SJCRH30 (cell line): ENCODE data around the gene RTP3. TPM values are rescaled to one million over a fixed set of nuclear protein-coding genes. Genes with fewer than 3 reads are reported as not detected.
"Not testable (repeated sequence)": the region's sequence is repeated elsewhere in the genome, so short reads cannot be mapped to it uniquely, and the experiment has no call there.

Experiments used
- DNase-seq, 2 experiments: peaks; one replicate each; pipeline ENCODE4 v3.0.0-alpha.2; 2015 to 2020
- H3K27ac ChIP-seq: fragments of 250-450 bp; sonication (Bioruptor Pico); 2 replicates; pipeline ENCODE4 v1.5.1; 2020; ENCODE audit warnings: mild to moderate bottlenecking, moderate library complexity
- H3K27me3 ChIP-seq: fragments of 250-450 bp; sonication (Bioruptor Pico); 2 replicates; pipeline ENCODE4 v1.5.1; 2020; ENCODE audit warnings: mild to moderate bottlenecking, moderate library complexity
- H3K36me3 ChIP-seq: fragments of 250-450 bp; sonication (Bioruptor Pico); 2 replicates; pipeline ENCODE4 v1.5.1; 2020; ENCODE audit warnings: mild to moderate bottlenecking, moderate library complexity
- H3K4me1 ChIP-seq: fragments of 250-450 bp; sonication (Bioruptor Pico); 2 replicates; pipeline ENCODE4 v1.5.1; 2020; ENCODE audit warnings: mild to moderate bottlenecking, moderate library complexity
- H3K4me3 ChIP-seq: fragments of 250-450 bp; sonication (Bioruptor Pico); 2 replicates; pipeline ENCODE4 v1.5.1; 2020; ENCODE audit warnings: mild to moderate bottlenecking, moderate library complexity
- H3K9me3 ChIP-seq: fragments of 250-450 bp; sonication (Bioruptor Pico); replicated peaks from 2 replicates; pipeline ENCODE4 v1.5.1; 2020; ENCODE audit warnings: mild to moderate bottlenecking, moderate library complexity
- total RNA-seq: library from RNA; depleted of rRNA; stranded (reverse); fragments of >200 nt; shearing (Covaris generic); gene quantifications from 2 replicates; pipeline ENCODE4 v1.2.3, GENCODE V29; 2014

RTP3 gene
- total RNA-seq, 1 experiment from 2014 or later: not detected

- Histone ChIP-seq H3K9me3 (no peaks in the 10 kb centered on the region), H3K4me3 (no peak overlapping the region), H3K4me1 (no peaks in the 10 kb centered on the region), H3K27me3 (no peaks in the 10 kb centered on the region), H3K36me3 (no peaks in the 10 kb centered on the region), H3K27ac (no peak overlapping the region)
- no peak for DNase-seq
These were observed 14.5 kb downstream of the RTP3 start for GRCh38 chr3:46512191-46512749.

GRCh38 chr3:46516521-46516920 lies 18.7 kb downstream of the RTP3 start:
- no peaks in the 10 kb centered on the region for H3K36me3 ChIP-seq
- H3K4me3 ChIP-seq: no peak overlapping the region
- no peak for DNase-seq
- H3K27me3 ChIP-seq: no peaks in the 10 kb centered on the region
- no peaks in the 10 kb centered on the region for H3K4me1 ChIP-seq
- no peak overlapping the region for H3K27ac ChIP-seq
- H3K9me3 ChIP-seq: no peaks in the 10 kb centered on the region

GRCh38 chr3:46517016-46517783 lies 19.4 kb downstream of the RTP3 start:
- Histone ChIP-seq H3K9me3 (no peaks in the 10 kb centered on the region), H3K27me3 (no peaks in the 10 kb centered on the region), H3K36me3 (no peaks in the 10 kb centered on the region), H3K4me1 (no peaks in the 10 kb centered on the region), H3K27ac (no peak overlapping the region), H3K4me3 (no peak overlapping the region)
- no peak for DNase-seq

- Histone ChIP-seq H3K27ac (no peak overlapping the region), H3K36me3 (no peaks in the 10 kb centered on the region), H3K9me3 (no peaks in the 10 kb centered on the region), H3K27me3 (no peaks in the 10 kb centered on the region), H3K4me1 (no peaks in the 10 kb centered on the region), H3K4me3 (no peak overlapping the region)
- DNase-seq: no peak
These were observed 20.0 kb downstream of the RTP3 start for GRCh38 chr3:46517784-46518181.

- no peaks in the 10 kb centered on the region for H3K9me3 ChIP-seq
- H3K36me3 ChIP-seq: no peaks in the 10 kb centered on the region
- H3K4me3 ChIP-seq: no peak overlapping the region
- H3K4me1 ChIP-seq: no peaks in the 10 kb centered on the region
- no peak for DNase-seq
- H3K27me3 ChIP-seq: no peaks in the 10 kb centered on the region
- H3K27ac ChIP-seq: no peak overlapping the region
These were observed 22.2 kb downstream of the RTP3 start for GRCh38 chr3:46519952-46520351.

- no peak overlapping the region for H3K27ac ChIP-seq
- no peaks in the 10 kb centered on the region for H3K9me3 ChIP-seq
- H3K4me1 ChIP-seq: no peaks in the 10 kb centered on the region
- no peaks in the 10 kb centered on the region for H3K27me3 ChIP-seq
- no peak for DNase-seq
- H3K4me3 ChIP-seq: no peak overlapping the region
- H3K36me3 ChIP-seq: no peaks in the 10 kb centered on the region
These were observed 22.8 kb downstream of the RTP3 start for GRCh38 chr3:46520531-46520930.

DNA sequence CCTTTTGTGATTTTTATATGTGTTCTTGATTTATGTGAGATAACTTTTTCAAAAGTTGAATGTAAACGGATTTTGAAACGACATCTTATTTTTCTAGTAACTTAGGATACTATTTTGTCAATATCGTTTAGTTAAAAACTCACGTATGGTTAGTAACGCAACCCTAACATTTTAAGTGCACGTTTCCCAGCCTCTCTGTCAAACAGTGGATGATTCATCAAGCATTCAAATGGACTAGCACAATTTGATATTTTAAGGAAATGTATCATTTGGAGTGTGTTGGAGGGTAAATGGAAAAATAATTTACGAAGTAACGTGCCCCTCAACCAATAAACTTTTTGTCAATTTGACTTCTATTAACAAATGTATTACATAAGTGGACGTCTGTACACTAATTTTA lies 23.3 kb downstream of the RTP3 start:
- H3K27me3 ChIP-seq: no peaks in the 10 kb centered on the region
- H3K27ac ChIP-seq: no peak overlapping the region
- no peak overlapping the region for H3K4me3 ChIP-seq
- H3K9me3 ChIP-seq: no peaks in the 10 kb centered on the region
- H3K36me3 ChIP-seq: no peaks in the 10 kb centered on the region
- H3K4me1 ChIP-seq: no peaks in the 10 kb centered on the region
- no peak for DNase-seq

- not testable (repeated sequence) for H3K9me3 ChIP-seq, H3K27ac ChIP-seq, DNase-seq, H3K36me3 ChIP-seq, H3K4me1 ChIP-seq, H3K4me3 ChIP-seq, H3K27me3 ChIP-seq
These were observed 24.4 kb downstream of the RTP3 start for GRCh38 chr3:46522201-46522600.

- no peaks in the 10 kb centered on the region for H3K9me3 ChIP-seq
These were observed 25.8 kb downstream of the RTP3 start for GRCh38 chr3:46523556-46523955.

GRCh38 chr3:46524008-46524407 lies 26.2 kb downstream of the RTP3 start:
- DNase-seq: no peak
- no peaks in the 10 kb centered on the region for H3K9me3 ChIP-seq
- no peak overlapping the region for H3K4me3 ChIP-seq
- no peak overlapping the region for H3K27ac ChIP-seq
- H3K27me3 ChIP-seq: no peaks in the 10 kb centered on the region
- H3K4me1 ChIP-seq: no peaks in the 10 kb centered on the region
- H3K36me3 ChIP-seq: no peaks in the 10 kb centered on the region

More at GRCh38 chr3:46523556-46523955, 25.8 kb downstream of the RTP3 start:
- Histone ChIP-seq H3K27me3 (no peaks in the 10 kb centered on the region), H3K4me1 (no peaks in the 10 kb centered on the region), H3K36me3 (no peaks in the 10 kb centered on the region), H3K4me3 (no peak overlapping the region), H3K27ac (no peak overlapping the region)
- DNase-seq: no peak

GRCh38 chr3:46524832-46525231 lies 27.1 kb downstream of the RTP3 start:
- Histone ChIP-seq H3K36me3 (no peaks in the 10 kb centered on the region), H3K9me3 (no peaks in the 10 kb centered on the region), H3K4me1 (no peaks in the 10 kb centered on the region), H3K27ac (no peak overlapping the region), H3K4me3 (no peak overlapping the region), H3K27me3 (no peaks in the 10 kb centered on the region)
- DNase-seq: no peak

DNA sequence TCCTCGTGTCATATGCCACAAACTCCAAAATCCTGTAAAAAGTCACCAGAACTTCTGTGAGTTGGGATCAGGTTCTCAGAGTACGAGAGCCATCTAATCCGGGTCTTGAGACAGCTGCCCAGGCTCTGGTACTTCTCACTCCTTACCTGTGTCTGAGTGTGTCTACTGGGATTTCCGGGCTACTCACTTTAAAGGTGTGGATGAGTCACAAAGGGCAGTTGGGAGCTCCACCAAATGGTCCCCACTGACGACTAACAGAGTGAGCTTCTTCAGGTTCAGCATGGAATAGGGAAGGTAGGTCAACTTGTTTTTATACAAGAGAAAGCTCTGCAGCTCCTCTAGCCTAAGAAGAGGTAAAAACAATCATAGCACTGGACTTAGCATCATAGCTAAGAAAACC lies 29.5 kb downstream of the RTP3 start:
- DNase-seq: no peak
- no peaks in the 10 kb centered on the region for H3K4me1 ChIP-seq
- no peaks in the 10 kb centered on the region for H3K27me3 ChIP-seq
- no peak overlapping the region for H3K4me3 ChIP-seq
- no peak overlapping the region for H3K27ac ChIP-seq
- H3K36me3 ChIP-seq: no peaks in the 10 kb centered on the region
- H3K9me3 ChIP-seq: no peaks in the 10 kb centered on the region

DNA sequence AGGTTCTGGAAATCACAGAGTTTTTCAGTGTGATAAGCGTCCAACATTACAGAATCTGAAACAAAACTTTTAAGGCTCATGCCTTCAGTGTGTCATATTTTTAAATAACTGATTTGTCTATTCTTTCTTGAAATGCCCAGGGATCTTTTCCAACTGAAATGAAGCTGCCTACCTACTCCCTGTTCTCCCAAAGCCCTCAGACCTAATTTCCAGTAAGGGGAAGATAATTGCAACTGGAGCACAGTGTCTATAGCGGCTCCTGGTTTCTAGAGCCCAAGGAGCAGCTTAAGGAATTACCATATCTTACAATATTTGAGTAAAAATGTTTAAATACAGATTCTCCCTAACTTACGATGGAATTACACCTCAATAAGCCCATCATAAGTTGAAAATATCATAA lies 35.3 kb downstream of the RTP3 start:
- H3K4me1 ChIP-seq: no peaks in the 10 kb centered on the region
- H3K9me3 ChIP-seq: no peaks in the 10 kb centered on the region
- no peaks in the 10 kb centered on the region for H3K36me3 ChIP-seq
- H3K4me3 ChIP-seq: no peak overlapping the region
- no peaks in the 10 kb centered on the region for H3K27me3 ChIP-seq
- DNase-seq: no peak
- no peak overlapping the region for H3K27ac ChIP-seq

GRCh38 chr3:46535746-46536145 lies 38.0 kb downstream of the RTP3 start:
- no peaks in the 10 kb centered on the region for H3K36me3 ChIP-seq
- no peak overlapping the region for H3K4me3 ChIP-seq
- H3K27ac ChIP-seq: no peak overlapping the region
- no peaks in the 10 kb centered on the region for H3K4me1 ChIP-seq
- DNase-seq: no peak
- H3K9me3 ChIP-seq: no peaks in the 10 kb centered on the region
- no peaks in the 10 kb centered on the region for H3K27me3 ChIP-seq

- Histone ChIP-seq H3K36me3 (no peaks in the 10 kb centered on the region), H3K27ac (no peak overlapping the region), H3K27me3 (no peaks in the 10 kb centered on the region), H3K9me3 (no peaks in the 10 kb centered on the region), H3K4me3 (no peak overlapping the region), H3K4me1 (no peaks in the 10 kb centered on the region)
- DNase-seq: no peak
These were observed 39.0 kb downstream of the RTP3 start for GRCh38 chr3:46536758-46537157.

DNA sequence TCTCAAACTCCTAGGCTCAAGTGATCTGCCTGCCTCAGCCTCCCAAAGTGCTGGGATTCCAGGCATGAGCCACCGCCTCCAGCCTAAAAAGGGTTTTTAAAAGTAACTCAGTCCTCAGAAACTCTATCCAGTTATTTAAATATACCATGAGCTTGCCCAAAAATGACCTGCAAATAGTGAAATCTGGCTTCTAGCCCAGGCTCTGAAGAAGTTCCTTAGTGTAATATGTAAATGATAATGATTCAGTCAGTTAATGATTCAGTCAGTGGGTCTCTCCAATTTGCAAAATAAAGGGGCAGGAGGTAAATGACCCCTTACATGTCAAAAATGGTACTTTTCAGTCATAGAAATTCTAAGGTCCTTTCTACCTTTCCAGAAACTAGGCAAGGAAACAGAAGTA lies 39.5 kb downstream of the RTP3 start:
- no peak overlapping the region for H3K27ac ChIP-seq
- no peak overlapping the region for H3K4me3 ChIP-seq
- H3K27me3 ChIP-seq: no peaks in the 10 kb centered on the region
- DNase-seq: no peak
- H3K4me1 ChIP-seq: no peaks in the 10 kb centered on the region
- H3K9me3 ChIP-seq: no peaks in the 10 kb centered on the region
- H3K36me3 ChIP-seq: no peaks in the 10 kb centered on the region
